ENCODE measurements around the gene MTX3.

The MTX3 gene

DNA sequence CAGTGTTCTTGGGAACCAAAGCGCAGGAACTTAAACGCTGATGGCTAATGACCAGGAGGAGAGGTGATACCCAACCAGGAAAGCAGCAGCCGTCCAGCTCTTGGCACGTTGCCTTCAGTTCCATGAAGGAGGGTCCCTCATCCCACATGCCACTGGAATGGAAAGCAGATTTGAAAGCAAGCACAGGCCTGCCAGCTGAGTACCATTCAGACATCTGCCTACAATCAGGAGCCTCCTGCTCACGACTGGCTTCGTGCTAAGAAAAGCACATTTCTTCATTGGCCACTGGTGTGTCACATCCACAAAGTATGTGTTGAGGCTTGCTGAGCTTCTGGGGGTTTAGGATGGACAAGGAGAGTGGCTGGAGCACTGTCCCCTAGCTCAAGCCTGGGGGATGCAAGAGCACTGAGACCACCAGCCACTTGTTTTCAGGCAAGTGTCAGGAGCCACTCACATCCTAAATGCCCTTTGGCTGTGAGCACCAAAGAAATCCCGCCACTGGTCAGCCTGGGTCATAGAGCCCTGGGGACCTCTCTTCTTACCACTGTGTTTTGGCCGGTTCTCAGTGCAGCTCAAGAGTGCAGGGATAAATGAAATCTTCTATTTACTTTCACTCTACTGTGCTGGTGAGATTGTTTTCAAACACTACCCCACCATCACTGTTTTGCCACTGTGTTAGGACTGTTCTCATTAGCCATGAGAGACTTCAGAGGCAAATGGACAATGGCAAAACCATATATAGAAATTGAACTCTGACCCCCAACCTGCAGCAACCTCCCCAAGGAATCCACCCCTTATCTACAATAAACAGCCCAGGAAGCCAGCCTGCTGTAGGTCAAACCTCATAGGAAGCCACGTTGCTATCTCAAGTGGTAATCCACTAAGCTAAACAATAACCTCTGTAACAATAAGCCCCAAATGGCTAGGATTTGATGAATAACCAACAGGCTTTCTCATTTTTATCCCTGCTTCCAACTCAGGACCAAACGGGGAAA, 58.3 kb downstream of the MTX3 start:
- Histone ChIP-seq H3K4me3 (ENCODE audit: severe bottlenecking) (no peak overlapping the region), H3K4me1 (ENCODE audit: insufficient read depth, poor library complexity, severe bottlenecking) (peaks cover 6% of the 10 kb centered on the region), H3K36me3 (ENCODE audit: low read depth) (no peaks in the 10 kb centered on the region), H3K9me3 (ENCODE audit: severe bottlenecking) (no peaks in the 10 kb centered on the region), H3K27ac (ENCODE audit: poor library complexity, severe bottlenecking) (no peak overlapping the region), H3K27me3 (ENCODE audit: insufficient read depth, poor library complexity, severe bottlenecking) (no peaks in the 10 kb centered on the region)
- TF ChIP-seq, protein P1, sequence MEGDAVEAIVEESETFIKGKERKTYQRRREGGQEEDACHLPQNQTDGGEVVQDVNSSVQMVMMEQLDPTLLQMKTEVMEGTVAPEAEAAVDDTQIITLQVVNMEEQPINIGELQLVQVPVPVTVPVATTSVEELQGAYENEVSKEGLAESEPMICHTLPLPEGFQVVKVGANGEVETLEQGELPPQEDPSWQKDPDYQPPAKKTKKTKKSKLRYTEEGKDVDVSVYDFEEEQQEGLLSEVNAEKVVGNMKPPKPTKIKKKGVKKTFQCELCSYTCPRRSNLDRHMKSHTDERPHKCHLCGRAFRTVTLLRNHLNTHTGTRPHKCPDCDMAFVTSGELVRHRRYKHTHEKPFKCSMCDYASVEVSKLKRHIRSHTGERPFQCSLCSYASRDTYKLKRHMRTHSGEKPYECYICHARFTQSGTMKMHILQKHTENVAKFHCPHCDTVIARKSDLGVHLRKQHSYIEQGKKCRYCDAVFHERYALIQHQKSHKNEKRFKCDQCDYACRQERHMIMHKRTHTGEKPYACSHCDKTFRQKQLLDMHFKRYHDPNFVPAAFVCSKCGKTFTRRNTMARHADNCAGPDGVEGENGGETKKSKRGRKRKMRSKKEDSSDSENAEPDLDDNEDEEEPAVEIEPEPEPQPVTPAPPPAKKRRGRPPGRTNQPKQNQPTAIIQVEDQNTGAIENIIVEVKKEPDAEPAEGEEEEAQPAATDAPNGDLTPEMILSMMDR (IDR thresholded peaks at IDR 0.05; ENCODE audit: poor library complexity, severe bottlenecking), result no peak
- no peak for ATAC-seq (ENCODE audit: low read depth)
- DNase-seq (ENCODE audit: low spot score), result no peak

DNA sequence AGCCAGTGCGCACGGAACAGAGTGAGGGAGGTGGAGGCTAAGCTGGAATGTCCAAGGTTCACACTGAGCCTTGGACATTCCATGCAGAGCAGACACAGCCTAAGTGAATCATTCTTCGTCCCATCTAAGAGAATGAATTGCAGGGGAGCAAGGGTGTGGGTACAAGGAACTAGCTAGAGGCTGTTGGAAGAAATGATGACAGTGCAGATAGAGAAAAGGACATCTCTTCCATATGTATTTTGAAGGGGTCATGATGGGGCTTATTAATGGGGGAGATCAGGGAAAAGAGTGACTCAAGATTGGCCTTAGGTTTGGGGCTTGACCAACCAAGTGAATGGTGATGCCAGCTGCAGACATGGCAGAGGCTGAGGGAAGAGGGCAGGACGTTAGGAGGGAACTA, 59.2 kb downstream of the MTX3 start:
- peaks cover 2% of the 10 kb centered on the region for H3K4me1 ChIP-seq (ENCODE audit: insufficient read depth, poor library complexity, severe bottlenecking)
- H3K4me3 ChIP-seq (ENCODE audit: severe bottlenecking), result no peak overlapping the region
- no peaks in the 10 kb centered on the region for H3K9me3 ChIP-seq (ENCODE audit: severe bottlenecking)
- no peaks in the 10 kb centered on the region for H3K36me3 ChIP-seq (ENCODE audit: low read depth)
- no peaks in the 10 kb centered on the region for H3K27me3 ChIP-seq (ENCODE audit: insufficient read depth, poor library complexity, severe bottlenecking)
- no peak overlapping the region for H3K27ac ChIP-seq (ENCODE audit: poor library complexity, severe bottlenecking)
- no peak for ATAC-seq (ENCODE audit: low read depth)
- TF ChIP-seq, protein P1 (IDR thresholded peaks at IDR 0.05; ENCODE audit: poor library complexity, severe bottlenecking), result no peak
- no peak for DNase-seq (ENCODE audit: low spot score)

DNA sequence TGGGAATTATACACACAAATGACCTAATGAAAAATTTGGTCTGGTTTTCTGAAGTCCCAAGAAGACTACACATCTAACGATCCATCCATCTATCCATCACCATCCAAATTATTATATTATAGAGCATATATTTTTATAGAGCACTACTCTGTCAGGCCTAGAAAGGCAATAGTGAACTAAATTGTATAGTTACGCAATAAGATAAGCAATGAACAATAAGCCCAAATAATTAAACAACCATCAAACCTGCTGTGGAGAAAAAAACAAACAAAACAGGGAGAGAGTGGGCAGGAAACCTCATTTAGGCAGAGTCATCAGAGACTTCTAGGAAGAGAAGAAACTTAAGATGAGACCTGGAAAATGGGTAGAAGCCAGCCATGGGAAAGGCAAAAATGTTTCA, 59.7 kb downstream of the MTX3 start:
- no peaks in the 10 kb centered on the region for H3K27me3 ChIP-seq (ENCODE audit: insufficient read depth, poor library complexity, severe bottlenecking)
- H3K9me3 ChIP-seq (ENCODE audit: severe bottlenecking), result no peaks in the 10 kb centered on the region
- no peak overlapping the region for H3K4me3 ChIP-seq (ENCODE audit: severe bottlenecking)
- no peaks in the 10 kb centered on the region for H3K4me1 ChIP-seq (ENCODE audit: insufficient read depth, poor library complexity, severe bottlenecking)
- TF ChIP-seq, protein P1 (IDR thresholded peaks at IDR 0.05; ENCODE audit: poor library complexity, severe bottlenecking), result no peak
- no peaks in the 10 kb centered on the region for H3K36me3 ChIP-seq (ENCODE audit: low read depth)
- ATAC-seq (ENCODE audit: low read depth), result no peak
- no peak for DNase-seq (ENCODE audit: low spot score)
- no peak overlapping the region for H3K27ac ChIP-seq (ENCODE audit: poor library complexity, severe bottlenecking)

DNA sequence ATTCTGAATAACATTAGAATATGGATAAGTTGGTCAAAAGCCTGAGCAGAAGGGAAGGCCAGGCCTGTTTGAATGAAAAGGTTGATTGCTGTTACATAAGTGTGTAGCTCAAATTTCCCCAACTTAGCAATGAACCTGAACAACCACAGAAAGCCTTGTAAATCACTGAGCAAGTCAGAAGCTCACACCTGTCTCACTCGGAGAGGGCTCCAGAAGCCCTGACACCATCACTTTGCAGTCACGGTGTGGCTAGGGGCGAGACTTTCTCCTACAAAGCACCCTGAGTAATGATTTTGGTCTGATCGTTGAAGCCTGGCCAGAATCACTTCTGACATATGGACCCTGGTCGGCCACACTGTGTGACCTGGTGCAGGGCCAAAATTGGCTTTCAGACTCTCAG, 62.0 kb downstream of the MTX3 start:
- Histone ChIP-seq H3K27me3 (ENCODE audit: insufficient read depth, poor library complexity, severe bottlenecking) (no peaks in the 10 kb centered on the region), H3K27ac (ENCODE audit: poor library complexity, severe bottlenecking) (no peak overlapping the region), H3K9me3 (ENCODE audit: severe bottlenecking) (no peaks in the 10 kb centered on the region), H3K4me3 (ENCODE audit: severe bottlenecking) (no peak overlapping the region), H3K4me1 (ENCODE audit: insufficient read depth, poor library complexity, severe bottlenecking) (no peaks in the 10 kb centered on the region), H3K36me3 (ENCODE audit: low read depth) (no peaks in the 10 kb centered on the region)
- DNase-seq (ENCODE audit: low spot score), result no peak
- TF ChIP-seq, protein P1 (IDR thresholded peaks at IDR 0.05; ENCODE audit: poor library complexity, severe bottlenecking), result no peak
- ATAC-seq (ENCODE audit: low read depth), result no peak
